Esophagus muscularis mucosa (tissue), 4 donors: Measurements from ENCODE around the gene PPIP5K2. TPM values are rescaled to one million over a fixed set of nuclear protein-coding genes. Genes with fewer than 3 reads are reported as not detected.

Experiments
- DNase-seq: peaks from one replicate; pipeline ENCODE4 v3.0.0-alpha.2; 2017; ENCODE audit errors: extremely low spot score
- H3K27ac ChIP-seq, 4 donors: fragments of 200-600 bp; sonication (generic); replicated peaks in 1 of 4; 1 replicate in 3 of 4; 2 replicates in 1 of 4; pipeline ENCODE4 v1.5.1; 2016 to 2019; ENCODE audit warnings: mild to moderate bottlenecking in 1 of 4
- H3K27me3 ChIP-seq, 4 donors: fragments of 200-600 bp; sonication (generic); one replicate each; pipeline versions ENCODE4 v1.5.1 to v1.6.0; 2016 to 2019
- H3K36me3 ChIP-seq, 4 donors: fragments of 200-600 bp; sonication (generic); one replicate each; pipeline ENCODE4 v1.5.1; 2016 to 2019
- H3K4me1 ChIP-seq, 4 donors: fragments of 200-600 bp; sonication (generic); one replicate each; pipeline ENCODE4 v1.5.1; 2016 to 2019
- H3K4me3 ChIP-seq, 4 donors: fragments of 200-600 bp; sonication (generic); 1 replicate in 2 of 4; 2 replicates in 2 of 4; pipeline ENCODE4 v1.5.1; 2016 to 2019; ENCODE audit warnings: mild to moderate bottlenecking in 4 of 4, moderate library complexity in 1 of 4
- H3K9me3 ChIP-seq, 4 donors: fragments of 200-600 bp; sonication (generic); 1 replicate in 3 of 4; 2 replicates in 1 of 4; pipeline ENCODE4 v1.5.1; 2016 to 2019
- EP300 ChIP-seq: sonication (generic); formaldehyde crosslinking; IDR thresholded peaks from one replicate; pipeline ENCODE4 v1.6.1; 2017; ENCODE audit warnings: antibody characterized with exemption
- POLR2A ChIP-seq: fragments of 450-650 bp; IDR thresholded peaks from one replicate; pipeline ENCODE4 v1.6.1; 2017; ENCODE audit warnings: antibody characterized with exemption, moderate library complexity, mild to moderate bottlenecking, low read depth
- POLR2AphosphoS5 ChIP-seq, 2 donors: sonication (generic); formaldehyde crosslinking; IDR thresholded peaks; one replicate each; pipeline ENCODE4 v1.6.1; 2017; ENCODE audit warnings: antibody characterized with exemption in 2 of 2
- WGBS: methylation state at CpG from one replicate; pipeline ENCODE4 v1.1.5; 2018; 5-methylcytosine and 5-hydroxymethylcytosine counted together
- intact Hi-C: fragments of 100-400 bp; cut with DNase I; formaldehyde crosslinking; loops from one replicate; pipeline ENCODE4 v1.15.1; 2023
- total RNA-seq, 4 donors: library from RNA; depleted of rRNA; stranded (reverse); fragments of >200 nt; gene quantifications; one replicate each; pipeline versions ENCODE4 v1.1.0 to v1.2.1, GENCODE V29; 2016
- TF ChIP-seq, protein P1 (sequence below), 3 experiments: fragments of 200-600 bp in 2 of 3; fragments of 450-650 bp in 1 of 3; sonication (generic) in 2 of 3; IDR thresholded peaks; one replicate each; pipeline ENCODE4 v1.5.1; 2017 to 2019; ENCODE audit warnings: antibody characterized with exemption in 3 of 3, mild to moderate bottlenecking in 2 of 3, moderate library complexity in 1 of 3

The PPIP5K2 gene
- total RNA-seq, 4 donors from 2014 or later: 15.6 to 21.6 (median 17.3) TPM

DNA sequence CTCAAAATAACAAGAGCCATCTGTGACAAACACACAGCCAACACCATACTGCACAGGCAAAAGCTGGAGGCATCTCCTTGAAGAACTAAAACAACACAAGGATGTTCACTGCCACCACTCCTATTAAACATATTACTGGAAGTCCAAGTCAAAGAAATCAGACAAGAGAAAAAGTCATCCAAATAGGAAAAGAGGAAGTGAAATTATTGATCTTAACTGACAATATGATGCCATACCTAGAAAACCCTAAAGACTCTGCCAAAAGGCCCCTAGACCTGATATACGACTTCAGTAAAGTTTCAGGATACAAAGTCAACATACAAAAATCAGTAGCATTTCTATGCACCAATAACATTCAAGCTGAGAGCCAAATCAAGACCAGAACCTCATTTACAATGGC lies 108.5 kb downstream of the PPIP5K2 start:
- H3K36me3 ChIP-seq: no peaks in the 10 kb centered on the region
- TF ChIP-seq, protein P1, sequence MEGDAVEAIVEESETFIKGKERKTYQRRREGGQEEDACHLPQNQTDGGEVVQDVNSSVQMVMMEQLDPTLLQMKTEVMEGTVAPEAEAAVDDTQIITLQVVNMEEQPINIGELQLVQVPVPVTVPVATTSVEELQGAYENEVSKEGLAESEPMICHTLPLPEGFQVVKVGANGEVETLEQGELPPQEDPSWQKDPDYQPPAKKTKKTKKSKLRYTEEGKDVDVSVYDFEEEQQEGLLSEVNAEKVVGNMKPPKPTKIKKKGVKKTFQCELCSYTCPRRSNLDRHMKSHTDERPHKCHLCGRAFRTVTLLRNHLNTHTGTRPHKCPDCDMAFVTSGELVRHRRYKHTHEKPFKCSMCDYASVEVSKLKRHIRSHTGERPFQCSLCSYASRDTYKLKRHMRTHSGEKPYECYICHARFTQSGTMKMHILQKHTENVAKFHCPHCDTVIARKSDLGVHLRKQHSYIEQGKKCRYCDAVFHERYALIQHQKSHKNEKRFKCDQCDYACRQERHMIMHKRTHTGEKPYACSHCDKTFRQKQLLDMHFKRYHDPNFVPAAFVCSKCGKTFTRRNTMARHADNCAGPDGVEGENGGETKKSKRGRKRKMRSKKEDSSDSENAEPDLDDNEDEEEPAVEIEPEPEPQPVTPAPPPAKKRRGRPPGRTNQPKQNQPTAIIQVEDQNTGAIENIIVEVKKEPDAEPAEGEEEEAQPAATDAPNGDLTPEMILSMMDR (IDR thresholded peaks at IDR 0.05): no peak
- TF ChIP-seq EP300: no peak
- no peak for TF ChIP-seq POLR2AphosphoS5 (IDR thresholded peaks at IDR 0.05)
- no peak for TF ChIP-seq POLR2A
- H3K9me3 ChIP-seq: no peaks in the 10 kb centered on the region
- H3K27ac ChIP-seq: no peak overlapping the region
- H3K4me3 ChIP-seq: no peak overlapping the region
- no peak for DNase-seq
- H3K4me1 ChIP-seq: peaks cover 0 to 5% (median 0%) of the 10 kb centered on the region in 4 donors
- WGBS: 81% methylated on average over 1 of the region's 1 CpG
- no peaks in the 10 kb centered on the region for H3K27me3 ChIP-seq
- intact Hi-C loops: no loop called here

DNA sequence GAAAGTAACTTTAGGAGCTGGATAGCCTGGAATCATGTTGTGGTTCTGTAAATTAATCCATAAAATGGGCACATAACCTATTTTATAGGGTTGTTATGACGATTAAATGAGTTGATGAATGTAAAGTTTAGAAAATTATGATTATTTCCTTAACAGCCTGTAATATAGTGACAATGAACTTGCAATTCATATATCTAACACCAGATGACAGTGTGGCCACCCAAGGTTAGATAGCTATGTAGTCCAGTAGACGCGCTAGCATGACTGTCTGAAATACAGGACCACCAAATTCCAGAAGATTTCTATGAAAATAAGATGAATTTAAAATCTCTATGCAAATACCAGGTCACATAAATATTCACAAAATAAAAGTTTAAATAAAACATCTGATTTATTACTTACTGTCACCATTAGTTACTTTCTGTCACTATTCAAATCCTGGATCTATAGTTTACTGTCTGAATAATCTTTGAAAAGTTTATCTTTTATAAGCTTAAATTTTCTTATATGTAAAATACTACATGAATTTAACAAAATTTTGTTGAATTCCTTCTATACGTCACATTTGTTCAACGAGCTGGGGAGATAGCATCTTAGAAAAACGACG lies 112.4 kb downstream of the PPIP5K2 start:
- no peaks in the 10 kb centered on the region for H3K9me3 ChIP-seq
- 81% methylated on average over 7 of the region's 7 CpGs for WGBS
- no peaks in the 10 kb centered on the region for H3K36me3 ChIP-seq
- H3K4me1 ChIP-seq: peaks cover 0 to 2% (median 0%) of the 10 kb centered on the region in 4 donors
- no peak for TF ChIP-seq POLR2AphosphoS5 (IDR thresholded peaks at IDR 0.05)
- TF ChIP-seq EP300: no peak
- TF ChIP-seq, protein P1 (IDR thresholded peaks at IDR 0.05): peak; percentile 83 to 95 (median 92)
- no peak for TF ChIP-seq POLR2A
- no peak overlapping the region for H3K4me3 ChIP-seq
- H3K27me3 ChIP-seq: no peaks in the 10 kb centered on the region
- DNase-seq: no peak
- intact Hi-C loops: loop anchor here (2.0 kb wide), 1 partner anchor 242 kb away; no protein-coding TSS in a partner anchor
- H3K27ac ChIP-seq: no peak overlapping the region

GRCh38 chr5:103234239-103234975 lies 114.3 kb downstream of the PPIP5K2 start:
- 87% methylated on average over 4 of the region's 4 CpGs for WGBS
- Histone ChIP-seq H3K27ac (no peak overlapping the region), H3K36me3 (no peaks in the 10 kb centered on the region), H3K4me3 (no peak overlapping the region), H3K4me1 (peaks cover 0 to 2% (median 0%) of the 10 kb centered on the region in 4 donors), H3K9me3 (peaks cover 0 to 5% (median 0%) of the 10 kb centered on the region in 4 donors), H3K27me3 (no peaks in the 10 kb centered on the region)
- intact Hi-C loops: no loop called here
- TF ChIP-seq, protein P1 (IDR thresholded peaks at IDR 0.05): no peak
- no peak for TF ChIP-seq EP300
- TF ChIP-seq POLR2AphosphoS5 (IDR thresholded peaks at IDR 0.05): no peak
- no peak for TF ChIP-seq POLR2A
- no peak for DNase-seq

GRCh38 chr5:103235891-103236290 lies 115.8 kb downstream of the PPIP5K2 start:
- TF ChIP-seq EP300: no peak
- TF ChIP-seq, protein P1 (IDR thresholded peaks at IDR 0.05): no peak
- TF ChIP-seq POLR2A: no peak
- TF ChIP-seq POLR2AphosphoS5 (IDR thresholded peaks at IDR 0.05): no peak
- 91% methylated on average over 1 of the region's 1 CpG for WGBS

More at GRCh38 chr5:103235891-103236290, 115.8 kb downstream of the PPIP5K2 start:
- no peak for DNase-seq
- intact Hi-C loops: no loop called here
- no peaks in the 10 kb centered on the region for H3K27me3 ChIP-seq
- peaks cover 0 to 2% (median 0%) of the 10 kb centered on the region in 4 donors for H3K4me1 ChIP-seq
- H3K27ac ChIP-seq: no peak overlapping the region
- peaks cover 0 to 9% (median 0%) of the 10 kb centered on the region in 4 donors for H3K9me3 ChIP-seq
- no peak overlapping the region for H3K4me3 ChIP-seq
- H3K36me3 ChIP-seq: no peaks in the 10 kb centered on the region
